T-helper 2 cell treated with Interferon-gamma antibody and Interleukin-4, amounts not matched to agents 5 μg/mL and 100 μg/mL, for 36 hours (primary cell): ENCODE measurements around the gene PFDN6.
"Not testable (repeated sequence)": the region's sequence is repeated elsewhere in the genome, so short reads cannot be mapped to it uniquely, and the experiment has no call there.

Experiments used
- DNase-seq: peaks from one replicate; pipeline ENCODE4 v3.0.0; 2021; ENCODE audit warnings: low spot score
- H3K27ac Mint-ChIP-seq: one replicate; pipeline ENCODE4 v1.8.0; 2021; ENCODE audit warnings: mild to moderate bottlenecking, mixed read lengths
- H3K27me3 Mint-ChIP-seq: one replicate; pipeline ENCODE4 v1.8.0; 2021; ENCODE audit warnings: low read depth, mixed read lengths
- H3K36me3 Mint-ChIP-seq: one replicate; pipeline ENCODE4 v1.8.0; 2021; ENCODE audit warnings: low read depth, mixed read lengths
- H3K4me1 Mint-ChIP-seq: one replicate; pipeline ENCODE4 v1.8.0; 2021; ENCODE audit warnings: low read depth, mixed read lengths
- H3K4me3 Mint-ChIP-seq: one replicate; pipeline ENCODE4 v1.8.0; 2022; ENCODE audit warnings: mild to moderate bottlenecking, moderate library complexity, mixed read lengths
- H3K9me3 Mint-ChIP-seq: one replicate; pipeline ENCODE4 v1.8.0; 2021; ENCODE audit warnings: mixed read lengths

PFDN6 gene

GRCh38 chr6:33288921-33289783 is at the start of gene PFDN6, which contains the start of gene WDR46:
Gene PFDN6, plus strand, starts transcription at chr6:33289601. Its CDS starts 256 bp downstream, at chr6:33289857.
Gene WDR46, minus strand, starts transcription at chr6:33289239. Its CDS starts 69 bp downstream, at chr6:33289170.
- Mint-ChIP-seq H3K36me3 (peaks cover 47% of the 10 kb centered on the region), H3K4me1 (peaks cover 26% of the 10 kb centered on the region), H3K4me3 (peak within 1 kb of the TSS; percentile 98)

DNA sequence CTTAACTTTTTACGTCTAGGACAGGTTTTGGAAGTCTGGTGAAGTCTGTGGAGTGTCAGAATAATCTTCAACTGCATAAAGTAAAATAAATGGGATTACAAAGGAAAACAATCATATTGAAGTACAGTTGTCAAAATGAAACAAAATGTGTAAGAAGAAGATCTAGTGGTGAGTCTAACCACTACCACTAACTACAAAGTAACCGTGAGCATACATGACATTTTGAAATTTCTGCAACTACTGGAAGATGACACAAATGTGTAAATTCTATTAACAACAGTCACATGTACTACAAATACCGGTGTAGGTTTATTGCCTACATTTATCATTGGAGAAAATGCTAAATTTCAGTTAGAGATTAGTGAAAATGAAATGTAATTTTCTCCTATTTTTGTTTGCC is 47.4 kb upstream of the PFDN6 start:
- peak overlapping the region; percentile 1 for H3K27ac Mint-ChIP-seq
- H3K27me3 Mint-ChIP-seq, result peaks cover 11% of the 10 kb centered on the region
- H3K4me3 Mint-ChIP-seq, result no peak overlapping the region
- H3K4me1 Mint-ChIP-seq, result peaks cover 10% of the 10 kb centered on the region
- H3K36me3 Mint-ChIP-seq, result no peaks in the 10 kb centered on the region
- no peaks in the 10 kb centered on the region for H3K9me3 Mint-ChIP-seq
- no peak for DNase-seq

More at GRCh38 chr6:33288921-33289783, at the start of gene PFDN6, which contains the start of gene WDR46:
- Mint-ChIP-seq H3K27ac (peak within 1 kb of the TSS; percentile 88), H3K9me3 (no peaks in the 10 kb centered on the region), H3K27me3 (no peaks in the 10 kb centered on the region)
- DNase-seq, result peak; percentile 82

DNA sequence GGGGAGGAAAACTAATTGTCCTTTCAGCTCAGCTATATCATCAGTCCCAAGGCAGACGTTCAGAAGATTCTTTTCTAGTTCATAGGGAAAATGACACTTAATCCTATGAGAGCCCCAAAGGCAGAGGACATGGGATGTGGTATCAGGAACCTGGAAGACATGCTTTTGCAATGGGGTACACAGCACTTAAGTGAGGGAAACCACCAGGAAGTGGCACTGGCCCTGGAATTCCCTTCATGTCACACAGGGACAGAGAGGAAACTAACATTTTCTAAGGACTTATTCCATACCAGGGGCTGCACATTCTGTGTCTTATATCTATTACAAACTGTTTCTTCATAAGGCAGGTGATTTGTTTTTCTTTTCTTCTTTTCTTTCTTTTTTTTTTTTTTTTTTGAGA is 45.9 kb upstream of the PFDN6 start:
- peaks cover 10% of the 10 kb centered on the region for H3K27me3 Mint-ChIP-seq
- H3K36me3 Mint-ChIP-seq, result no peaks in the 10 kb centered on the region
- no peaks in the 10 kb centered on the region for H3K9me3 Mint-ChIP-seq
- H3K27ac Mint-ChIP-seq, result no peak overlapping the region
- H3K4me1 Mint-ChIP-seq, result peaks cover 13% of the 10 kb centered on the region
- H3K4me3 Mint-ChIP-seq, result no peak overlapping the region
- DNase-seq, result no peak

- Mint-ChIP-seq H3K27me3 (peaks cover 8% of the 10 kb centered on the region), H3K9me3 (no peaks in the 10 kb centered on the region), H3K36me3 (peaks cover 24% of the 10 kb centered on the region), H3K4me3 (peak overlapping the region; percentile 95), H3K4me1 (peaks cover 36% of the 10 kb centered on the region), H3K27ac (peak overlapping the region; percentile 90)
- DNase-seq, result peak; percentile 85
These were observed 41.3 kb upstream of the PFDN6 start for GRCh38 chr6:33247977-33248642.

GRCh38 chr6:33248643-33248931 is 40.8 kb upstream of the PFDN6 start:
- Mint-ChIP-seq H3K27me3 (peaks cover 4% of the 10 kb centered on the region), H3K27ac (peak overlapping the region; percentile 90), H3K4me1 (peaks cover 36% of the 10 kb centered on the region), H3K9me3 (no peaks in the 10 kb centered on the region), H3K36me3 (peaks cover 24% of the 10 kb centered on the region), H3K4me3 (peak overlapping the region; percentile 95)
- DNase-seq, result no peak

- Mint-ChIP-seq H3K36me3 (peaks cover 24% of the 10 kb centered on the region), H3K9me3 (no peaks in the 10 kb centered on the region), H3K27ac (peak overlapping the region; percentile 90), H3K4me1 (peaks cover 36% of the 10 kb centered on the region), H3K4me3 (peak overlapping the region; percentile 95), H3K27me3 (peaks cover 4% of the 10 kb centered on the region)
- DNase-seq, result peak; percentile 99
These were observed 40.3 kb upstream of the PFDN6 start for GRCh38 chr6:33248932-33249731.

GRCh38 chr6:33249732-33250630 is 39.4 kb upstream of the PFDN6 start:
- H3K4me3 Mint-ChIP-seq, result peak overlapping the region; percentile 95
- peak; percentile 20 for DNase-seq
- H3K27ac Mint-ChIP-seq, result peak overlapping the region; percentile 90
- H3K4me1 Mint-ChIP-seq, result peaks cover 36% of the 10 kb centered on the region
- H3K36me3 Mint-ChIP-seq, result peaks cover 25% of the 10 kb centered on the region
- peaks cover 4% of the 10 kb centered on the region for H3K27me3 Mint-ChIP-seq
- no peaks in the 10 kb centered on the region for H3K9me3 Mint-ChIP-seq

DNA sequence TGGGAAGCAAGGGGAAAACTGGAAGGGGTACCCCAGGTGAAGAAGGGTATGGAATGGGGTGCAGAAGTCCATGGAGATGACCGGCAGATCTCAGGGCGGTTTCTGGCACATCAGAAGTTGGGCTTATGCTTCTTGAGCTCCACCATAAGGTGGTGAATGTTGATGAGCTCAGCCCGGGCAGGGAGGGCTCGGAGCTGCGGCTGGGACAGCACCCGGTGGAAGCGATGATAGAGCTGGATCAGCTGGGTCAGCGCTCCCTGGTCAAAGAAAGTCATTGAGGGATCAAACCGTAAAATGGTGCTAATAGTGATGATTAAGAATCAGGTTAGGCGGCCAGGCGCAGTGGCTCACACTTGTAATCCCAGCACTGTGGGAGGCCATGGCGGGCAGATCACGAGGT is 38.7 kb upstream of the PFDN6 start:
- no peaks in the 10 kb centered on the region for H3K9me3 Mint-ChIP-seq

GRCh38 chr6:33251395-33252012 is 37.9 kb upstream of the PFDN6 start:
- Mint-ChIP-seq H3K27ac (peak overlapping the region; percentile 76), H3K36me3 (peaks cover 29% of the 10 kb centered on the region), H3K9me3 (no peaks in the 10 kb centered on the region), H3K4me3 (peak overlapping the region; percentile 40), H3K27me3 (peaks cover 3% of the 10 kb centered on the region), H3K4me1 (peaks cover 36% of the 10 kb centered on the region)
- no peak for DNase-seq

More for the DNA sequence above, 38.7 kb upstream of the PFDN6 start:
- Mint-ChIP-seq H3K27ac (peak overlapping the region; percentile 90), H3K4me3 (peak overlapping the region; percentile 95), H3K4me1 (peaks cover 36% of the 10 kb centered on the region), H3K27me3 (peaks cover 4% of the 10 kb centered on the region), H3K36me3 (peaks cover 26% of the 10 kb centered on the region)
- DNase-seq, result no peak

DNA sequence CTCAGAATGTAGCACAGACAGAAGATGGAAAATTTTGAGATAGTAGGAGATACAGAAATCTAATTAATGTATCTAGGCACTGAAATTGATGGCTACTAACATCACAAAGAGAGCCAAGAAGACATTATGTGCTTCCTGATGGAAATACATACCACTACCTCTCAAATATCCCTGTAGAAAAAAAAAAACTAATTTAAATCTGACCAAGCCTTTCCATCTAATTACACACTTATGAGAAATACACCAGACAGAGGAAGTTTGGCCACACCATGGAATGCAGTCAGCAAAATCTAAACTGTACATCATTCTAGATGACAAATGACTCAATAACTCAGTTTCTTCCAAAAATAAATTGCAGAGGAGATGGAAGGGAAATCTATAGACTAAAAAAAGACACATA is 36.6 kb upstream of the PFDN6 start:
- Mint-ChIP-seq H3K36me3 (peaks cover 31% of the 10 kb centered on the region), H3K27ac (no peak overlapping the region), H3K9me3 (no peaks in the 10 kb centered on the region), H3K27me3 (no peaks in the 10 kb centered on the region), H3K4me1 (peaks cover 36% of the 10 kb centered on the region), H3K4me3 (no peak overlapping the region)
- no peak for DNase-seq

GRCh38 chr6:33254591-33254990 is 34.8 kb upstream of the PFDN6 start:
- Mint-ChIP-seq H3K4me1 (peaks cover 24% of the 10 kb centered on the region), H3K27me3 (no peaks in the 10 kb centered on the region), H3K27ac (no peak overlapping the region), H3K4me3 (no peak overlapping the region), H3K36me3 (peaks cover 32% of the 10 kb centered on the region), H3K9me3 (no peaks in the 10 kb centered on the region)
- no peak for DNase-seq

GRCh38 chr6:33259032-33259431 is 30.4 kb upstream of the PFDN6 start:
- H3K9me3 Mint-ChIP-seq, result no peaks in the 10 kb centered on the region
- DNase-seq, result no peak
- peaks cover 2% of the 10 kb centered on the region for H3K4me1 Mint-ChIP-seq
- peaks cover 38% of the 10 kb centered on the region for H3K36me3 Mint-ChIP-seq
- no peak overlapping the region for H3K4me3 Mint-ChIP-seq
- no peaks in the 10 kb centered on the region for H3K27me3 Mint-ChIP-seq
- no peak overlapping the region for H3K27ac Mint-ChIP-seq

DNA sequence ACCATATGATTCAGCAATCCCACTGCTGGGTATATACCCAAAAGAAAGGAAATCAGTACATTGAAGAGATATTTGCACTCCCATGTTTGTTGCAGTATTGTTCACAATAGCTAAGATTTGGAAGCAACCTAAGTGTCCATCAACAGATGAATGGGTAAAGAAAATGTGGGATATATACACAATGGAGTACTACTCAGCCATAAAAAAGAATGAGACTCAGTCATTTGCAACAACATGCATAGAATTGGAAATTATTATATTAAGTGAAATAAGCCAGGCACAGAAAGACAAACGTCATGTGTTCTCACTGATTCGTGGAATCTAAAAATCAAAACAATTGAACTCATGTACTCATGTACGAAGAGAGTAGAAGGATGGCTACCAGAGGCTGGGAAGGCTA is 26.9 kb upstream of the PFDN6 start:
- H3K4me3 Mint-ChIP-seq, DNase-seq, H3K9me3 Mint-ChIP-seq, H3K4me1 Mint-ChIP-seq, H3K27me3 Mint-ChIP-seq, H3K27ac Mint-ChIP-seq: not testable (repeated sequence)
- H3K36me3 Mint-ChIP-seq, result peaks cover 49% of the 10 kb centered on the region
